HepG2 (cell line): ENCODE results near the gene FGFR3. TPM values are rescaled to one million over a fixed set of nuclear protein-coding genes. Genes with fewer than 3 reads are reported as not detected.

Experiments used
- AGO2 ChIP-seq: fragments of 200-400 bp; formaldehyde crosslinking; optimal IDR thresholded peaks from 2 replicates; pipeline ENCODE3; 2017; ENCODE audit warnings: mild to moderate bottlenecking, low read depth, low read length, moderate library complexity
- CEBPG ChIP-seq: IDR thresholded peaks from 2 replicates; pipeline ENCODE4 v1.6.1; 2016
- FLYWCH1 ChIP-seq: sonication (generic); formaldehyde crosslinking; IDR thresholded peaks from 2 replicates; pipeline ENCODE4 v1.8.1; 2023; ENCODE audit warnings: mild to moderate bottlenecking, missing genetic modification reagents
- FOXO1 ChIP-seq: sonication (generic); formaldehyde crosslinking; IDR thresholded peaks from 2 replicates; pipeline ENCODE4 v1.4.0; 2020; ENCODE audit warnings: missing genetic modification reagents
- FOXO4 ChIP-seq: sonication (generic); formaldehyde crosslinking; conservative IDR thresholded peaks from 2 replicates; pipeline ENCODE4 v1.8.1; 2023; ENCODE audit warnings: missing genetic modification reagents
- GRHL1 ChIP-seq: sonication (generic); formaldehyde crosslinking; conservative IDR thresholded peaks from 2 replicates; pipeline ENCODE4 v1.8.0; 2022; ENCODE audit warnings: missing genetic modification reagents
- HBP1 ChIP-seq: IDR thresholded peaks from 2 replicates; pipeline ENCODE4 v1.6.1; 2016; ENCODE audit warnings: low read depth, control low read depth
- JUND ChIP-seq: sonication (generic); formaldehyde crosslinking; IDR thresholded peaks from 2 replicates; pipeline ENCODE4 v1.8.0; 2022; ENCODE audit warnings: mild to moderate bottlenecking, missing genetic modification reagents
- KDM5B ChIP-seq: sonication (generic); formaldehyde crosslinking; IDR thresholded peaks from 2 replicates; pipeline ENCODE4 v1.4.0; 2020; ENCODE audit warnings: missing genetic modification reagents, mild to moderate bottlenecking, borderline replicate concordance
- MTA1 ChIP-seq: sonication (generic); formaldehyde crosslinking; IDR thresholded peaks from 2 replicates; pipeline ENCODE4 v1.4.0; 2020; ENCODE audit warnings: missing genetic modification reagents, mild to moderate bottlenecking, borderline replicate concordance
- NR2F2 ChIP-seq: IDR thresholded peaks from 2 replicates; pipeline ENCODE4 v1.6.1; 2012; ENCODE audit warnings: low read depth, inconsistent platforms, borderline replicate concordance
- NR2F6 ChIP-seq, 2 experiments: IDR thresholded peaks; 2 replicates each; pipeline ENCODE4 v1.6.1; 2016; ENCODE audit warnings: antibody characterized with exemption in 1 of 2, mild to moderate bottlenecking in 1 of 2
- PPARG ChIP-seq: conservative IDR thresholded peaks from 2 replicates; pipeline ENCODE4 v1.6.1; 2016; ENCODE audit warnings: missing biosample characterization, missing genetic modification reagents
- SAFB2 ChIP-seq: sonication (generic); formaldehyde crosslinking; IDR thresholded peaks from 2 replicates; pipeline ENCODE4 v1.5.1; 2020; ENCODE audit warnings: missing genetic modification reagents, low read depth, mild to moderate bottlenecking, borderline replicate concordance
- SIX1 ChIP-seq: sonication (generic); formaldehyde crosslinking; IDR thresholded peaks from 2 replicates; pipeline ENCODE4 v1.4.0; 2020; ENCODE audit warnings: missing genetic modification reagents, borderline replicate concordance
- SMAD9 ChIP-seq: sonication (generic); formaldehyde crosslinking; IDR thresholded peaks from 2 replicates; pipeline ENCODE4 v1.5.1; 2020; ENCODE audit warnings: mild to moderate bottlenecking, missing genetic modification reagents
- U2AF1 ChIP-seq: fragments of 200-400 bp; formaldehyde crosslinking; optimal IDR thresholded peaks from 2 replicates; pipeline ENCODE3; 2017; ENCODE audit warnings: mild to moderate bottlenecking, low read depth, low read length
- ZNF333 ChIP-seq: sonication (generic); formaldehyde crosslinking; IDR thresholded peaks from 2 replicates; pipeline ENCODE4 v1.4.0; 2020; ENCODE audit warnings: mild to moderate bottlenecking, missing genetic modification reagents, borderline replicate concordance
- ZNF337 ChIP-seq: sonication (generic); formaldehyde crosslinking; IDR thresholded peaks from 2 replicates; pipeline ENCODE4 v1.5.1; 2020; ENCODE audit warnings: missing genetic modification reagents, low read depth, mild to moderate bottlenecking, borderline replicate concordance
- ZNF343 ChIP-seq: sonication (generic); formaldehyde crosslinking; IDR thresholded peaks from 2 replicates; pipeline ENCODE4 v1.4.0; 2020; ENCODE audit warnings: mild to moderate bottlenecking, missing genetic modification reagents
- ZNF354B ChIP-seq: sonication (generic); formaldehyde crosslinking; IDR thresholded peaks from 2 replicates; pipeline ENCODE4 v1.8.0; 2022; ENCODE audit warnings: mild to moderate bottlenecking, missing genetic modification reagents
- ZNF574 ChIP-seq: sonication (generic); formaldehyde crosslinking; IDR thresholded peaks from 2 replicates; pipeline ENCODE4 v1.4.0; 2020; ENCODE audit warnings: missing genetic modification reagents
- ZNF589 ChIP-seq: sonication (generic); formaldehyde crosslinking; conservative IDR thresholded peaks from 2 replicates; pipeline ENCODE4 v1.8.0; 2022; ENCODE audit warnings: mild to moderate bottlenecking, moderate library complexity, missing genetic modification reagents
- polyA plus RNA-seq, 8 experiments: library from polyadenylated mRNA; depleted of rRNA in 3 of 8; stranded (reverse) in 7 of 8; unstranded in 1 of 8; fragments of >200 nt; fragmentation: Illumina TruSeq in 4 of 8; extraction: Trizol in 4 of 8; gene quantifications; 2 replicates each; pipeline versions ENCODE4 v1.2.1 to v1.2.3, GENCODE V29; 2011 to 2016; ENCODE audit warnings: low read depth in 4 of 8, missing spikeins in 1 of 8, mixed read lengths in 1 of 8; ENCODE audit not compliant: insufficient read depth in 1 of 8
- total RNA-seq, 5 experiments: library from RNA; depleted of rRNA; stranded (reverse); fragments of >200 nt; fragmentation: Illumina TruSeq; extraction: Trizol; gene quantifications; 2 replicates each; pipeline ENCODE4 v1.2.3, GENCODE V29; 2016; ENCODE audit warnings: low read depth in 1 of 5

FGFR3 gene
- total and polyA plus RNA-seq, 2 of the 13 experiments (the other 11 are each of a cell fraction or from before 2014, with no cell fraction given) = 103 to 109 TPM

- TF ChIP-seq FOXO4 = no peak
- no peak for TF ChIP-seq GRHL1 (CRISPR knock-in tag)
- TF ChIP-seq CEBPG (CRISPR knock-in tag) = no peak
- TF ChIP-seq NR2F2 = no peak
- no peak for TF ChIP-seq ZNF333 (CRISPR knock-in tag)
- 0 out of 2 replicates have a peak, but pooled peaks have one; percentile 25 for TF ChIP-seq ZNF574
- TF ChIP-seq JUND (CRISPR knock-in tag) = no peak
- TF ChIP-seq ZNF337 (CRISPR knock-in tag) = no peak
- TF ChIP-seq SAFB2 (CRISPR knock-in tag) = no peak
- no peak for TF ChIP-seq SIX1 (CRISPR knock-in tag)
- no peak for TF ChIP-seq NR2F6 (IDR thresholded peaks at IDR 0.05)
- 0 out of 2 replicates have a peak, but pooled peaks have one; percentile 21 for TF ChIP-seq NR2F6 (CRISPR knock-in tag; IDR thresholded peaks at IDR 0.05)
- TF ChIP-seq HBP1 = no peak
- peak; percentile 24 for TF ChIP-seq AGO2
- TF ChIP-seq FOXO1 (CRISPR knock-in tag) = no peak
- TF ChIP-seq KDM5B (CRISPR knock-in tag) = no peak
- TF ChIP-seq ZNF343 = no peak
- no peak for TF ChIP-seq ZNF589 (CRISPR knock-in tag)
- TF ChIP-seq U2AF1 = no peak
- no peak for TF ChIP-seq SMAD9 (CRISPR knock-in tag)
- no peak for TF ChIP-seq MTA1 (CRISPR knock-in tag)
- no peak for TF ChIP-seq PPARG (CRISPR knock-in tag)
- no peak for TF ChIP-seq ZNF354B (CRISPR knock-in tag)
- no peak for TF ChIP-seq FLYWCH1
These were observed 6.3 kb upstream of the FGFR3 start (continued) for GRCh38 chr4:1786544-1787362.
